Neuronal stem cell (in vitro differentiated cells): Measurements from ENCODE around the gene DYNLT5. TPM values are rescaled to one million over a fixed set of nuclear protein-coding genes. Genes with fewer than 3 reads are reported as not detected.

ENCODE experiments used
- DNase-seq: peaks from one replicate; pipeline ENCODE4 v3.0.0-alpha.2; 2013; ENCODE audit warnings: low spot score
- H2AFZ ChIP-seq: one replicate; pipeline ENCODE4 v1.6.1; 2013; ENCODE audit warnings: mild to moderate bottlenecking, low read length, inconsistent platforms
- H2AK5ac ChIP-seq: 2 replicates; pipeline ENCODE4 v1.6.1; 2013; ENCODE audit warnings: low read depth, mild to moderate bottlenecking, inconsistent platforms, low read length, moderate library complexity, mixed read lengths
- H2BK120ac ChIP-seq: 2 replicates; pipeline ENCODE4 v1.6.1; 2013; ENCODE audit warnings: low read depth, mild to moderate bottlenecking, inconsistent platforms, low read length, moderate library complexity, mixed read lengths
- H2BK12ac ChIP-seq: one replicate; pipeline ENCODE4 v1.6.1; 2013; ENCODE audit warnings: low read length, inconsistent platforms
- H2BK15ac ChIP-seq: 2 replicates; pipeline ENCODE4 v1.6.1; 2013; ENCODE audit warnings: mild to moderate bottlenecking, low read length, inconsistent platforms, mixed read lengths
- H2BK5ac ChIP-seq: one replicate; pipeline ENCODE4 v1.6.1; 2013; ENCODE audit warnings: inconsistent platforms, mild to moderate bottlenecking, low read length, moderate library complexity
- H3K14ac ChIP-seq: one replicate; pipeline ENCODE4 v1.6.1; 2013; ENCODE audit warnings: low read length, inconsistent platforms
- H3K18ac ChIP-seq: 2 replicates; pipeline ENCODE4 v1.6.1; 2013; ENCODE audit warnings: low read length, inconsistent platforms
- H3K23ac ChIP-seq: 2 replicates; pipeline ENCODE4 v1.6.1; 2013; ENCODE audit warnings: low read depth, mild to moderate bottlenecking, mixed read lengths, low read length, inconsistent platforms; ENCODE audit not compliant: poor library complexity
- H3K27ac ChIP-seq: replicated peaks from 3 replicates; pipeline ENCODE4 v1.5.1; 2013; ENCODE audit warnings: low read length, inconsistent platforms
- H3K27me3 ChIP-seq, 3 experiments: 2 replicates each; pipeline ENCODE4 v1.6.1; 2013; ENCODE audit warnings: low read length in 3 of 3, mild to moderate bottlenecking in 2 of 3, inconsistent platforms in 1 of 3, low read depth in 1 of 3, mixed read lengths in 1 of 3, moderate library complexity in 1 of 3; ENCODE audit not compliant: control insufficient read depth in 3 of 3, insufficient read depth in 3 of 3
- H3K36me3 ChIP-seq, 2 donors: replicated peaks in 1 of 2; 2 replicates each; pipeline ENCODE4 v1.6.1; 2013; ENCODE audit warnings: low read length in 2 of 2; ENCODE audit not compliant: control insufficient read depth in 2 of 2, insufficient read depth in 2 of 2
- H3K4ac ChIP-seq: 2 replicates; pipeline ENCODE4 v1.6.1; 2013; ENCODE audit warnings: inconsistent platforms, mild to moderate bottlenecking, low read length, moderate library complexity
- H3K4me1 ChIP-seq, 2 donors: 1 replicate in 1 of 2; 2 replicates in 1 of 2; pipeline ENCODE4 v1.6.1; 2013; ENCODE audit warnings: low read length in 2 of 2, low read depth in 1 of 2; ENCODE audit not compliant: control insufficient read depth in 2 of 2, insufficient read depth in 1 of 2
- H3K4me2 ChIP-seq: one replicate; pipeline ENCODE4 v1.6.1; 2013; ENCODE audit warnings: mild to moderate bottlenecking, low read length, inconsistent platforms; ENCODE audit not compliant: insufficient read depth, poor library complexity, severe bottlenecking
- H3K4me3 ChIP-seq, 2 donors: 2 replicates each; pipeline ENCODE4 v1.5.1; 2013; ENCODE audit warnings: low read length in 2 of 2, mild to moderate bottlenecking in 2 of 2, inconsistent platforms in 1 of 2, moderate library complexity in 1 of 2
- H3K79me1 ChIP-seq: one replicate; pipeline ENCODE4 v1.6.1; 2013; ENCODE audit warnings: low read depth, mild to moderate bottlenecking, inconsistent platforms, low read length, moderate library complexity
- H3K9ac ChIP-seq: one replicate; pipeline ENCODE4 v1.6.1; 2013; ENCODE audit warnings: mild to moderate bottlenecking, low read depth, low read length, inconsistent platforms; ENCODE audit not compliant: poor library complexity
- H3K9me3 ChIP-seq, 2 donors: replicated peaks in 1 of 2; 2 replicates each; pipeline versions ENCODE3 to v1.6.1; 2013; ENCODE audit warnings: low read length in 2 of 2, mild to moderate bottlenecking in 2 of 2, inconsistent platforms in 1 of 2, low read depth in 1 of 2, mixed read lengths in 1 of 2, moderate library complexity in 1 of 2; ENCODE audit not compliant: control insufficient read depth in 2 of 2, insufficient read depth in 1 of 2
- H4K8ac ChIP-seq: one replicate; pipeline ENCODE4 v1.6.1; 2013; ENCODE audit warnings: low read depth, mild to moderate bottlenecking, inconsistent platforms, low read length, moderate library complexity
- H4K91ac ChIP-seq: one replicate; pipeline ENCODE4 v1.6.1; 2013; ENCODE audit warnings: low read length, low read depth, mild to moderate bottlenecking, inconsistent platforms; ENCODE audit not compliant: poor library complexity
- WGBS, 2 donors: extraction: QIAGEN DNeasy Blood & Tissue Kit; methylation state at CpG; one replicate each; pipeline ENCODE4 v1.1.7; 2013; ENCODE audit warnings: missing lambda C conversion rate in 2 of 2, mixed read lengths in 1 of 2; ENCODE audit not compliant: insufficient read length in 2 of 2, insufficient replicate concordance in 1 of 2; ENCODE audit errors: extremely low coverage in 2 of 2; 5-methylcytosine and 5-hydroxymethylcytosine counted together
- polyA plus RNA-seq, 2 experiments: library from polyadenylated mRNA; stranded (reverse); fragments of 200-250 nt; gene quantifications; one replicate each; pipeline ENCODE4 v1.2.3, GENCODE V29; 2013

DYNLT5 gene, protein sequence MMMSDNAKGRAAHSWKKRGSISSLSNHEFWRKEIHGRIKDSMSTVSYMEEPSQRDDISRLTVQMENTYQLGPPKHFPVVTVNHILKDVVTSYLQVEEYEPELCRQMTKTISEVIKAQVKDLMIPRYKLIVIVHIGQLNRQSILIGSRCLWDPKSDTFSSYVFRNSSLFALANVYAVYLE
- polyA plus RNA-seq (2013, experiment 1 of 2) = 0.14 TPM
- polyA plus RNA-seq (2013, experiment 2 of 2) = 0.22 TPM

- Histone ChIP-seq H4K91ac (no peak within 1 kb of the TSS), H3K14ac (no peak within 1 kb of the TSS), H3K79me1 (no peaks in the 10 kb centered on the region), H2AFZ (peak within 1 kb of the TSS; percentile 89), H3K4me3 (peak within 1 kb of the TSS; percentile 37 to 75), H3K36me3 (no peaks in the 10 kb centered on the region), H3K9me3 (peaks cover 0 to 2% of the 10 kb centered on the region in 2 donors), H3K4me1 (peaks cover 3 to 7% of the 10 kb centered on the region in 2 donors), H3K27ac (no peak within 1 kb of the TSS), H3K4ac (no peak within 1 kb of the TSS), H2AK5ac (peak within 1 kb of the TSS; percentile 34), H3K9ac (peak within 1 kb of the TSS; percentile 30), H4K8ac (no peak within 1 kb of the TSS), H2BK15ac (no peak within 1 kb of the TSS), H2BK5ac (no peak within 1 kb of the TSS), H3K4me2 (peak within 1 kb of the TSS; percentile 77), H3K18ac (peak within 1 kb of the TSS; percentile 74), H3K23ac (peak within 1 kb of the TSS; percentile 9), H2BK120ac (no peak within 1 kb of the TSS), H3K27me3 (peaks cover 0 to 13% (median 2%) of the 10 kb centered on the region in 3 experiments), H2BK12ac (no peak within 1 kb of the TSS)
- WGBS, 2 donors = no CpG with 5 or more reads among the region's 35 CpGs
- DNase-seq = peak; percentile 51
Measured at GRCh38 chr1:66752000-66752592, at the start of gene DYNLT5. DYNLT5 (plus strand) TSS chr1:66752459; CDS start chr1:66754659, 2,200 bp downstream.

GRCh38 chr1:66704177-66704875 lies 47.9 kb upstream of the DYNLT5 start:
- Histone ChIP-seq H2AFZ (no peak overlapping the region), H2BK12ac (no peak overlapping the region), H3K4me2 (no peak overlapping the region), H2BK15ac (no peak overlapping the region), H2AK5ac (no peak overlapping the region), H3K36me3 (no peaks in the 10 kb centered on the region), H3K23ac (no peak overlapping the region), H3K27me3 (no peaks in the 10 kb centered on the region), H3K18ac (no peak overlapping the region), H3K79me1 (no peaks in the 10 kb centered on the region), H4K91ac (no peak overlapping the region), H3K4me1 (peaks cover 0 to 6% of the 10 kb centered on the region in 2 donors), H3K27ac (no peak overlapping the region), H3K9me3 (no peaks in the 10 kb centered on the region), H2BK5ac (no peak overlapping the region), H3K4ac (no peak overlapping the region), H3K14ac (no peak overlapping the region), H4K8ac (no peak overlapping the region), H2BK120ac (no peak overlapping the region), H3K4me3 (no peak overlapping the region), H3K9ac (no peak overlapping the region)
- no peak for DNase-seq
- no CpG with 5 or more reads among the region's 4 CpGs for WGBS, 2 donors

GRCh38 chr1:66705110-66705509 lies 47.1 kb upstream of the DYNLT5 start:
- no peaks in the 10 kb centered on the region for H3K27me3 ChIP-seq
- H2AFZ ChIP-seq = peak overlapping the region; percentile 80
- H3K79me1 ChIP-seq = no peaks in the 10 kb centered on the region
- H2AK5ac ChIP-seq = no peak overlapping the region
- no peaks in the 10 kb centered on the region for H3K36me3 ChIP-seq
- H2BK12ac ChIP-seq = no peak overlapping the region
- H3K18ac ChIP-seq = no peak overlapping the region
- H3K9me3 ChIP-seq = no peaks in the 10 kb centered on the region
- no peak overlapping the region for H2BK15ac ChIP-seq
- H3K4me2 ChIP-seq = no peak overlapping the region
- no peak overlapping the region for H3K4me3 ChIP-seq
- no peak overlapping the region for H2BK5ac ChIP-seq
- no peak overlapping the region for H3K9ac ChIP-seq
- no peak overlapping the region for H3K27ac ChIP-seq
- no peak overlapping the region for H3K4ac ChIP-seq
- no peak overlapping the region for H3K23ac ChIP-seq
- no peak overlapping the region for H3K14ac ChIP-seq
- H3K4me1 ChIP-seq = peaks cover 0 to 6% of the 10 kb centered on the region in 2 donors
- no peak for DNase-seq
- H2BK120ac ChIP-seq = no peak overlapping the region
- H4K8ac ChIP-seq = no peak overlapping the region
- no CpG with 5 or more reads among the region's 5 CpGs for WGBS, 2 donors
- no peak overlapping the region for H4K91ac ChIP-seq

DNA sequence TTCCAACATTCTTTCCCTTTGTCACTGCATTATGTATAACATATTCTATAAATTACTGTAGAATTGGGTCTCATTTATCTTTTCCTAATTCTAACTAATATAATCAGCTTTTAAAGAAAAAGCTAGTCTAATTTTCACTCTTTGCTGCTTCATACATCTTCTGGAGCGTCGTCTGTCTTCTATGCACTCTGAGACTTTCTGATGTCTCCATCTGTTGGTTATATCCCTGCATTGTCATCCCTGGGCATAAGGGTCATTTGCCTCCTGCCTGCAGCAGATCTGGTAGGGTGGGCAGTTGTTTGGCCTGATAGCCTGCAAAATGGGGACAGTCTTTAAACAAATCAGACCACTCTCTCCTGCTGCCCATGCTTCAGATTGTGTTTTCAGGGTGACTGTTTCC lies 40.8 kb upstream of the DYNLT5 start:
- DNase-seq = no peak
- H4K8ac ChIP-seq = no peak overlapping the region
- no CpG with 5 or more reads among the region's 2 CpGs for WGBS, 2 donors

More for the DNA sequence above, 40.8 kb upstream of the DYNLT5 start:
- H2AFZ ChIP-seq = no peak overlapping the region
- H3K4me1 ChIP-seq = no peaks in the 10 kb centered on the region
- no peak overlapping the region for H2BK15ac ChIP-seq
- H3K27me3 ChIP-seq = no peaks in the 10 kb centered on the region
- H3K4me2 ChIP-seq = no peak overlapping the region
- no peak overlapping the region for H3K14ac ChIP-seq
- no peak overlapping the region for H3K18ac ChIP-seq
- H3K4me3 ChIP-seq = no peak overlapping the region
- H3K9ac ChIP-seq = no peak overlapping the region
- H2BK12ac ChIP-seq = no peak overlapping the region
- no peak overlapping the region for H3K23ac ChIP-seq
- no peak overlapping the region for H2BK120ac ChIP-seq
- H2BK5ac ChIP-seq = no peak overlapping the region
- no peak overlapping the region for H2AK5ac ChIP-seq
- no peaks in the 10 kb centered on the region for H3K79me1 ChIP-seq
- no peaks in the 10 kb centered on the region for H3K36me3 ChIP-seq
- no peak overlapping the region for H3K27ac ChIP-seq
- H4K91ac ChIP-seq = no peak overlapping the region
- H3K9me3 ChIP-seq = no peaks in the 10 kb centered on the region
- no peak overlapping the region for H3K4ac ChIP-seq
